Measurements from ENCODE around the gene HDC. TPM values are rescaled to one million over a fixed set of nuclear protein-coding genes. Genes with fewer than 3 reads are reported as not detected.

Gene HDC
- total and polyA plus RNA-seq, 7 experiments from 2014 or later, result 0.19 to 81.2 (median 35.1) TPM; not detected in 4

- peak overlapping the region in 1 of 9 donors; percentile 16 for H3K27ac Mint-ChIP-seq
- peaks cover 0 to 3% (median 0%) of the 10 kb centered on the region in 5 donors for H3K36me3 Mint-ChIP-seq
Observed at GRCh38 chr15:50244959-50245624, 20.4 kb downstream of the HDC start.

GRCh38 chr15:50244153-50244552, 21.4 kb downstream of the HDC start:
- Histone ChIP-seq H3K36me3 (ENCODE audit: control insufficient read depth in 2 of 3, insufficient read depth in 3 of 3, low read length in 3 of 3) (no peaks in the 10 kb centered on the region), H3K27ac (ENCODE audit: low read depth, low read length) (no peak overlapping the region), H3K4me1 (ENCODE audit: control insufficient read depth in 2 of 2, insufficient read depth in 2 of 2, low read length in 2 of 2) (peaks cover 8 to 12% of the 10 kb centered on the region in 2 donors), H3K27me3 (ENCODE audit: control insufficient read depth in 2 of 2, insufficient read depth in 2 of 2, low read length in 2 of 2) (no peaks in the 10 kb centered on the region), H3K4me3 (ENCODE audit: low read length) (no peak overlapping the region), H3K9me3 (ENCODE audit: control insufficient read depth in 2 of 3, low read length in 3 of 3) (no peaks in the 10 kb centered on the region)
- peaks cover 0 to 3% (median 0%) of the 10 kb centered on the region in 5 donors for H3K36me3 Mint-ChIP-seq
- POLR2A ChIA-PET, result no interaction called here
- ATAC-seq (no peak), DNase-seq (no peak)
- H3K27me3 Mint-ChIP-seq, result no peaks in the 10 kb centered on the region
- H3K27ac Mint-ChIP-seq, result no peak overlapping the region
- intact Hi-C loops (cut with micrococcal nuclease), result no loop called here
- CTCF ChIA-PET, result no interaction called here
- no peak overlapping the region for H3K4me3 Mint-ChIP-seq
- no peaks in the 10 kb centered on the region for H3K9me3 Mint-ChIP-seq
- H3K4me1 Mint-ChIP-seq, result peaks cover 7 to 50% (median 19%) of the 10 kb centered on the region in 7 donors

More at GRCh38 chr15:50244959-50245624, 20.4 kb downstream of the HDC start:
- Mint-ChIP-seq H3K9me3 (no peaks in the 10 kb centered on the region), H3K4me1 (peaks cover 7 to 58% (median 22%) of the 10 kb centered on the region in 7 donors), H3K27me3 (no peaks in the 10 kb centered on the region), H3K4me3 (no peak overlapping the region)
- ATAC-seq (no peak), DNase-seq (no peak)
- no peaks in the 10 kb centered on the region for H3K36me3 ChIP-seq (ENCODE audit: control insufficient read depth in 2 of 3, insufficient read depth in 3 of 3, low read length in 3 of 3)
- intact Hi-C loops (cut with micrococcal nuclease), result loop anchor here (5.0 kb wide), 4 partner anchors 63 to 177 kb away; partner anchors contain the start of genes SLC27A2 (in 1 of the 2) and USP8 (in 1 of the 2)
- CTCF ChIA-PET, result no interaction called here
- H3K9me3 ChIP-seq (ENCODE audit: control insufficient read depth in 2 of 3, low read length in 3 of 3), result no peaks in the 10 kb centered on the region
- H3K27me3 ChIP-seq (ENCODE audit: control insufficient read depth in 2 of 2, insufficient read depth in 2 of 2, low read length in 2 of 2), result no peaks in the 10 kb centered on the region
- POLR2A ChIA-PET, result no interaction called here
- no peak overlapping the region for H3K27ac ChIP-seq (ENCODE audit: low read depth, low read length)
- H3K4me1 ChIP-seq (ENCODE audit: control insufficient read depth in 2 of 2, insufficient read depth in 2 of 2, low read length in 2 of 2), result peaks cover 8 to 12% of the 10 kb centered on the region in 2 donors
- no peak overlapping the region for H3K4me3 ChIP-seq (ENCODE audit: low read length)

- H3K27me3 Mint-ChIP-seq, result no peaks in the 10 kb centered on the region
- ChIA-PET CTCF (no interaction called here), POLR2A (no interaction called here)
- no peak overlapping the region for H3K4me3 ChIP-seq (ENCODE audit: low read length)
- DNase-seq, result no peak
- no peak for ATAC-seq
- H3K27ac ChIP-seq (ENCODE audit: low read depth, low read length), result no peak overlapping the region
- intact Hi-C loops (cut with micrococcal nuclease), result no loop called here
- no peaks in the 10 kb centered on the region for H3K9me3 ChIP-seq (ENCODE audit: control insufficient read depth in 2 of 3, low read length in 3 of 3)
- no peaks in the 10 kb centered on the region for H3K36me3 ChIP-seq (ENCODE audit: control insufficient read depth in 2 of 3, insufficient read depth in 3 of 3, low read length in 3 of 3)
- H3K27ac Mint-ChIP-seq, result peak overlapping the region in 1 of 9 donors; percentile 38
- H3K4me1 ChIP-seq (ENCODE audit: control insufficient read depth in 2 of 2, insufficient read depth in 2 of 2, low read length in 2 of 2), result no peaks in the 10 kb centered on the region
- H3K27me3 ChIP-seq (ENCODE audit: control insufficient read depth in 2 of 2, insufficient read depth in 2 of 2, low read length in 2 of 2), result no peaks in the 10 kb centered on the region
- no peak overlapping the region for H3K4me3 Mint-ChIP-seq
- peaks cover 0 to 3% (median 0%) of the 10 kb centered on the region in 5 donors for H3K36me3 Mint-ChIP-seq
- H3K4me1 Mint-ChIP-seq, result peaks cover 0 to 29% (median 2%) of the 10 kb centered on the region in 7 donors
- H3K9me3 Mint-ChIP-seq, result no peaks in the 10 kb centered on the region
Observed at GRCh38 chr15:50241684-50242450, 23.7 kb downstream of the HDC start.

- ATAC-seq, result no peak
- Histone ChIP-seq H3K4me3 (ENCODE audit: low read length) (no peak overlapping the region), H3K4me1 (ENCODE audit: control insufficient read depth in 2 of 2, insufficient read depth in 2 of 2, low read length in 2 of 2) (no peaks in the 10 kb centered on the region), H3K36me3 (ENCODE audit: control insufficient read depth in 2 of 3, insufficient read depth in 3 of 3, low read length in 3 of 3) (no peaks in the 10 kb centered on the region), H3K27me3 (ENCODE audit: control insufficient read depth in 2 of 2, insufficient read depth in 2 of 2, low read length in 2 of 2) (no peaks in the 10 kb centered on the region), H3K27ac (ENCODE audit: low read depth, low read length) (no peak overlapping the region), H3K9me3 (ENCODE audit: control insufficient read depth in 2 of 3, low read length in 3 of 3) (no peaks in the 10 kb centered on the region)
- H3K9me3 Mint-ChIP-seq, result no peaks in the 10 kb centered on the region
- intact Hi-C loops (cut with micrococcal nuclease), result no loop called here
- no peaks in the 10 kb centered on the region for H3K27me3 Mint-ChIP-seq
- peaks cover 0 to 18% (median 0%) of the 10 kb centered on the region in 7 donors for H3K4me1 Mint-ChIP-seq
- CTCF ChIA-PET, result no interaction called here
- H3K27ac Mint-ChIP-seq, result no peak overlapping the region
- no peak for DNase-seq
- POLR2A ChIA-PET, result no interaction called here
- no peak overlapping the region for H3K4me3 Mint-ChIP-seq
- peaks cover 0 to 12% (median 0%) of the 10 kb centered on the region in 5 donors for H3K36me3 Mint-ChIP-seq
Observed at GRCh38 chr15:50238255-50238654, 27.3 kb downstream of the HDC start.

GRCh38 chr15:50236433-50236832, 29.1 kb downstream of the HDC start:
- peaks cover 0 to 14% (median 0%) of the 10 kb centered on the region in 7 donors for H3K4me1 Mint-ChIP-seq
- ChIA-PET POLR2A (no interaction called here), CTCF (no interaction called here)
- no peaks in the 10 kb centered on the region for H3K36me3 ChIP-seq (ENCODE audit: control insufficient read depth in 2 of 3, insufficient read depth in 3 of 3, low read length in 3 of 3)
- no peaks in the 10 kb centered on the region for H3K9me3 Mint-ChIP-seq
- no peak overlapping the region for H3K27ac ChIP-seq (ENCODE audit: low read depth, low read length)
- H3K27me3 ChIP-seq (ENCODE audit: control insufficient read depth in 2 of 2, insufficient read depth in 2 of 2, low read length in 2 of 2), result no peaks in the 10 kb centered on the region
- no peak overlapping the region for H3K4me3 ChIP-seq (ENCODE audit: low read length)
- no peaks in the 10 kb centered on the region for H3K4me1 ChIP-seq (ENCODE audit: control insufficient read depth in 2 of 2, insufficient read depth in 2 of 2, low read length in 2 of 2)
- intact Hi-C loops (cut with micrococcal nuclease), result no loop called here
- no peak for ATAC-seq
- no peaks in the 10 kb centered on the region for H3K9me3 ChIP-seq (ENCODE audit: control insufficient read depth in 2 of 3, low read length in 3 of 3)
- no peak overlapping the region for H3K27ac Mint-ChIP-seq
- H3K27me3 Mint-ChIP-seq, result no peaks in the 10 kb centered on the region
- H3K4me3 Mint-ChIP-seq, result no peak overlapping the region
- peaks cover 0 to 12% (median 0%) of the 10 kb centered on the region in 5 donors for H3K36me3 Mint-ChIP-seq
- DNase-seq, result no peak

- H3K27ac Mint-ChIP-seq, result no peak overlapping the region
Observed at GRCh38 chr15:50235794-50236193, 29.7 kb downstream of the HDC start.

More at GRCh38 chr15:50235794-50236193, 29.7 kb downstream of the HDC start:
- Mint-ChIP-seq H3K36me3 (peaks cover 0 to 12% (median 0%) of the 10 kb centered on the region in 5 donors), H3K4me3 (no peak overlapping the region), H3K9me3 (no peaks in the 10 kb centered on the region), H3K27me3 (no peaks in the 10 kb centered on the region), H3K4me1 (peaks cover 0 to 8% (median 0%) of the 10 kb centered on the region in 7 donors)
- CTCF ChIA-PET, result no interaction called here
- POLR2A ChIA-PET, result no interaction called here
- no peak for DNase-seq
- no peaks in the 10 kb centered on the region for H3K27me3 ChIP-seq (ENCODE audit: control insufficient read depth in 2 of 2, insufficient read depth in 2 of 2, low read length in 2 of 2)
- no peak overlapping the region for H3K27ac ChIP-seq (ENCODE audit: low read depth, low read length)
- intact Hi-C loops (cut with micrococcal nuclease), result no loop called here
- H3K36me3 ChIP-seq (ENCODE audit: control insufficient read depth in 2 of 3, insufficient read depth in 3 of 3, low read length in 3 of 3), result no peaks in the 10 kb centered on the region
- H3K4me3 ChIP-seq (ENCODE audit: low read length), result no peak overlapping the region
- no peak for ATAC-seq
- H3K9me3 ChIP-seq (ENCODE audit: control insufficient read depth in 2 of 3, low read length in 3 of 3), result no peaks in the 10 kb centered on the region
- no peaks in the 10 kb centered on the region for H3K4me1 ChIP-seq (ENCODE audit: control insufficient read depth in 2 of 2, insufficient read depth in 2 of 2, low read length in 2 of 2)

All from naive thymus-derived CD4-positive, alpha-beta T cell (primary cell).